HG03064 (cell line): ENCODE measurements around the gene NPAS3.

ENCODE experiments used
- ATAC-seq: cut with Tn5 transposase; IDR thresholded peaks from one replicate; pipeline ENCODE4 v1.9.1; 2021; ENCODE audit warnings: low read depth; ENCODE audit not compliant: unreplicated experiment

NPAS3 gene

GRCh38 chr14:33834466-33835260, 896.0 kb downstream of the NPAS3 start:
- no peak for ATAC-seq

- ATAC-seq = no peak
These were observed 896.6 kb downstream of the NPAS3 start for GRCh38 chr14:33835261-33835655.

DNA sequence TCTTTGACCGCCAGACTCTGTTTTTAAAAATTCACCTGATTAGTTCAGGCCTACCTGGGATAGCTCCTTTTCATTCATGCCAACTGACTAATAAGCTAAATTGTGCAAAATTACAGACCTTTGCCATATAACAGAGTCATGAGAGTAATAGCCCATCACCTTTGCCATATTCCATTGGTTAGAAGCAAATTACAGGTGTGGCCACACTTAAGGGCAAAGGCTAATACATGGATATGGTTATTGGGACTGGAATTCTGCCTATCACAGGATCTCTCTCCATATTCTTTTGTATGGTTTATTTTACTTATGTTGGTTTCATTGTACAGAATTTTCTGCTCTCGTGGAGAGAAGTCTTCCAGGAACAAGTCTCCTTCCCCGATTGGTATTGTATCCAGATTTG, 897.0 kb downstream of the NPAS3 start:
- ATAC-seq = no peak

GRCh38 chr14:33836203-33836899, 897.7 kb downstream of the NPAS3 start:
- no peak for ATAC-seq

DNA sequence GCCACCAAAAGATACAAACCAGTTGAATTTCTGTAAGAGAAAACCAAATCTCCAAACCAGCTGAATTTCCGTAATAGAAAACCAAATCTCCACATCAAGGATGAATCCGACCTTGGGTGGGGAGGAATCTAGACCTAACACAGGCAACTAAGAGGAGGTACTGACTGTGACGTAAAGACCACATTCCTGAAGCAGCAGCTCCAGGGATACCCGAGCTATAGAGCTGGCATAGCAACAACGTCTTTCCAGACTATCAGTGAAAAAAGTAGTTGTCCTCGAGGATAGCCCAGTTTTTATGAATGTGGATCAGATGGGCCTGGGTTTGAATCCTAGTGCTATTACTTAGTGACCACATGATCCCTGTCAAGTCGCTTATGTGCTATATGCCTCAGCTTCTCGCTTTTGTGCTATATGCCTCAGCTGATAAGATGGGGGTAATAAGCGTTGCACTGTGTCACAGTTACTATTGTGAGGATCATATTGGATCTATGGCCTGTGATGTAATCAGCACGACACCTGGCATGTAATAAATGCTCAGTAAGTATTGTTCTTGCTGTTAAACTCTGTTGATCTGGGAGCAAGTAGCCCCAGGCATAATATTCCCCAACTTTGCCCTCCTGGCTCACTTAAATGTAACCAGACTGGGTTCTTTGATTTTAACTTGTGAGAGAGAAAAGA, 898.4 kb downstream of the NPAS3 start:
- no peak for ATAC-seq

DNA sequence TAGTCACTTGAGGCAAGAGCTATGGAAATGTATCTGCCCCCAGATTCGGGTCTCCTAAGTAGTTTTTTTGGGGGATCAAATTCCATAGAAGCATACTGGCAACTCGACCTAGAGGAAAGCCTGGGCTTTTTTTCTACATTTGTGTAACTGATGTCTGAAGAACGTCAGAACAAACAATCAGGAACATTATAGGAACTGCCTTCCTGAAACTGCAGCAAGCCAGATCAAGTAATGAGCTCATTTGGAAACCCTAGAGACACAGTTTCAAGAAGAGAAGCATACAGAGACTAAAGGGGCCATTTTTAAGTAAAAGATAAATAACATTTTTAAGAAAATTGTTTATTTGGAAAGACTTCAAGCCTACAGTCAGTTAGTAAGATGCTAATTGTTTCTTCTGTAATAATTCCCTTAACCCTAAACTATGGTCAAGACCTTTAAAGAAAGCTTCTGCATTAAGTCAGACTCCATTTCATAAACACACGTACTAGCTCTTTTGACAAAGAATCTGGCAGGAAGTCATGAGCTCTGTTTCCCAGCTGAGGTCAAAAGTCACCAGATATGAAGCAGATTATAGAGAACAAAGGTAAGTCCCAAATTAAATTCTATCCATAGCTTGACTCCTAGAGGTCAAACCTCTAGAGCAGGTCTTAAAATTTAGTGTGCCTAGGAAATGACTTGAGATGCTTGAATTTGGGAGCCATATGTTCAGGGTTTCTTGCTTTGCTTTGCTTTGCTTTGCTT, 899.4 kb downstream of the NPAS3 start:
- no peak for ATAC-seq

DNA sequence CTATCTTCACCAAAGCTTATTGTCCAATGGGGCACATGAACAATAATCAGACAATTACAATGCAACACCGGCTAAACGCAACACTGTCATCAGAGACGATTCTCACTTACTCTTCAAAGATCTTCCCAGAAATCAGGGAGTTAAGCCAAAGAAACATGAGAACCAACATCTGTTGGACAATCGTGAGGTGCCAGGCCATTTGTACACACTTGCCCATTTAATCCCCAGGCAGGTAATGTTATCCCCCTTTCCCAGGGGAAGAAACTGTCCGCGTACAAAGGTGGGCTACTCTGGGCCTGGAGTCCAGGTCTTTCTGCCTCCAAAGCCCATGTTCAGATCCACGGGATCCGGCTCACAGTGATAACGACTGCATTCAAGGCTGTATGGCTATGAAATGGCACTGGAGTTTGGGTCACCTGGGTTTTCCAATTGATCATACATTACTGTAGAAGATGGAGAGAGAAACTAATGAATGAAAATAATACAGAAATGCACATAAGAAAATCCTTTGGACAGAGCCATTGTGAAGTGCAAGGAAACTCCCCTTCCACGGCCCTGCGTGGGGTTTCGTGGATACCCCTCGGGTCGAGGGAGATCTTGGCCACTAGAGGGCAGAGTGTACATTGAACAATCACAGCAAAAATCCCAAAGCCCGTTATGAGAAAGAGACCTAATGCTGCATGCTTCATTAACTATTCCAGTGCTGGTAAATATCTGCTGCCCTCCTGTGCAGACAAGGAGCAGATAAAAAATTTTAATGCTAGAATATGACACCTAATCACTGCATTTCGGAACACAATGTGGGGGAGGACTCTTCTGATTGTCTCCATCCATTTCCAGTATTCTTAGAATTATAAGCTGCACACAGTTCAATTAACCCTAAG, 900.8 kb downstream of the NPAS3 start:
- ATAC-seq = no peak

DNA sequence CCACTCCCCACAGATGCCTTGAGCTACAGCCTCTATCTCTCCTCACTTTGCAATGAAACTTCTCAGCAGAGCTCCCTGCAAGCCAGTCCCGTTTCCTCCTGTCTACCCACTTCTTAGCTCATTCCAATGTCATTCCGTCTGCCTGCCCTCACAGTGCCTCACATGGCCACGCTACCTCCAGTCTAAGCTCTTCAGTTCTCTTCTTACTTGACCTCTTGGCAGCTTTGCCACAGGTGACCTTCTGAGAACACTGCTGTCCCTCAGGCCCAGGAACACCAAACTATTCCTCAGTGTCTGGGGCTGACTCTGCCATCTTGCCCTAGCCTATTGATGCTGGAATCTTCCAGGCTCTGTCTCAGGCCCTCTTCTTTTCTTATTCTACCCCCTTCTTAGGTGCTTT, 902.1 kb downstream of the NPAS3 start:
- no peak for ATAC-seq

DNA sequence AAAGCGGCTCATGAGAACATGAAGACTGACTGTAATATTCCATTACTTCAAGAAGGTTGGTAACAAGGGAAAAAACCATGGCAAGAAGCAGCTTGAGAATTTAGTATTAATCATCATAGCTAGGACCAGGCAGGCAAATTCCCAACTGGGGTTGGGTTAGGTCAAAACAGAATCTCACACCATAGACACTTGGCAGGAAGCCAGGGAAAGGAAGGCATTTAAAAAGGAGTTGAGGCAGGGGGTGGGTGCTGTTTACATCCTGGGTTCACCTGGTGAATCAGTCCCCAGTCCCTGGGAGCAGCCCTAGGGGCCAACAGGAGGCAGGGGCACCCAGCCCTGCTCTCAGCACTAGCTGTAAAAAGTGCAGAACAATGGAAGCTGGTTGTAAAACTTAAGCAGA, 903.6 kb downstream of the NPAS3 start:
- no peak for ATAC-seq

GRCh38 chr14:33844118-33844517, 905.4 kb downstream of the NPAS3 start:
- no peak for ATAC-seq

DNA sequence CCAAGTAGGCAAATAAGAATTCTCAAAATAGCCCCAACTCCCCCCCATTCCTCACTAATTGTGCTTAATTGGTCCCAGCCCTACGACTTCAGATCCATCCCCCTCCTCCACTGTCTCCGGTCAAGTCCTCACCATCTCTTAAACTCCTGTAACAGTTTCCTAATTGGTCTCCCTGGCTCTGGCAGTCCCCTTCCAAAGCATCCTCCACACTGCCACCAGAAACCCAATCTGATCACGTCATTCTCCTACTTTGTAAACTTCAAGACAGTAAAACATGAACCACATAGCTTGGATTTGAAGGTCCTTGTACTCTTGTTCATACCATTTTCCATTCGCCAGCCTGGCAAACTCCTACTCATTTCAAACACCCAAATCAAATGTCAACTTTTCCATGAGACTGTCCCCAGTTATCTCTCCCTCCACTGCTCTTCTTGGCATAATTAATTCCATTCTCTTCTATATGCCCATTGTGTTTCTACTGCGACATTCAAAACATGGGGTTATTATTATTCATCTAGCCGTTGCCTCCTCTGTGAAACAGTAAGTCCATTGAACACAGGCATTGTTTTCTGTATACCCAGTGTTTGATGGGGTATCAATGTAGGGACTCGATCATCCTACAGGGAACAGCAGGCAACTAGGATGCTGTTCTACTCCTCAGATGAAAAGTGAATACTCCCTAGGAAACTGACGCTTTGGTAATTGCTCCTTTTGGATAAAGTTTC, 907.6 kb downstream of the NPAS3 start:
- no peak for ATAC-seq

DNA sequence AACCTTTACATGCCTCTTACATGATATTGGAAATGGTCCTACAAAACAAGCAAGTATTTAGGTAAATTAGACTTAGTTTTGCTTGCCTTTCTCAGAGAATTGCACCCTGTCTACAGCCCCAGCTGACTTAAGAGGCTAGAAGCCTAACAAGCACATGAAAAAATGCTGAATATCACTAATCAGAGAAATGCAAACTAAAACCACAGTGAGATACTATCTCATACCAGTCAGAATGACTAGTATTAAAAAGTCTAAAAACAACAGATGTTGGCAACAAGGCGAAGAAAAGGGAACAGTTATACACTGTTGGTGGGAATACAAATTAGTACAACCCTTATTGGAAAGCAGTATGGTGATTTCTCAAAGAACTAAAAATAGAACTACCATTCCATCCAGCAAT, 908.4 kb downstream of the NPAS3 start:
- ATAC-seq = no peak

GRCh38 chr14:33848009-33848408, 909.3 kb downstream of the NPAS3 start:
- no peak for ATAC-seq

DNA sequence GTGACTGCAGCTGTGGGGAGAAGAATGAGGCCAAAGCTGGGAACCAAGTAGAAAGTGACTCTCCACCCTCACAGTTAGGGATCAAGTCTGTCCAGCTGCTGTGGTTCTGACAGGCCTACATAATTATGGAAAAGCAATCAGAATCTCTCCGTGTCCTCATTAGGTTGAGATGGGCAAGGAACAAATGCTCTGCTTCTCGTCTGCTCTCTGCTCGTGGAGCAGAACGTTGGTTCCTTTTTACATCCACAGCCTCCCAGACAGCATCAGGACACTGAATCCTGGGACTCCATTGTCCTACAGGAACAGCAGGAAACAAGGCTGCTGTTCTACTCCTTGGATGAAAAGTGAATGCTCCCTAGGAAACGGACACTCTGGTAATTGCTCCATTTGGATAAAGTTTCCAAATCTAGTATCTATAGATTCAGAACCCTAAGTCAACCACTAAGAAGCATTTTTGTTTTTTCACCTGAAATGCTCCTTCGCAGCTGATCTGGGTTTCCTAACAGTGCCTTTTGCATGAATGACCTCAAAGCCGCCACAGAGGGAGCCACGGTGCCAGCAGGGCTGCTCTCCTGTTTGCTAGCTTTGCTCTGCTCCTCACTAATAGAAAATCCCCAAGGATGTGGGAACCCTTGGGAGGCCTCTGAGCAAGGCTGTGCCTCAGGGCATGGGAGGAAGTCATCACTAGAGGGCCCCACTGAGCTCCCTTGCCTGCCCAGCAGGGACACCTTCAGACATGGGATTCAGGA, 910.2 kb downstream of the NPAS3 start:
- ATAC-seq = no peak

DNA sequence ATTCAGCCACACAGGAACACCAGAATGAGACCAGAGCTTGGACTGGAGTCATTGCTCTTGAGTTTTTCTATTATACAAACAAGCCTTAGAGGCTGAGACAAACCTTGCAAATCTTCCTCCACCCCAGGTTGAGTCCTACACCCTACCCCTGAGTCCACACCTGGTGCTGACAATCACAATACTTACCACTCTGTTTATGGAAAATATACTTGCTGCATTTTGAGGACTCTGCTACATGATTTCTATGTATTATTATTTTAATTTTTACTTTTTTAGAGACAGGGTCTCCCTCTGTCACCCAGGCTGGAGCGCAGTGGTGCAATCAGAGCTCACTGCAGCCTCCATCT, 910.7 kb downstream of the NPAS3 start:
- no peak for ATAC-seq

GRCh38 chr14:33850826-33851225, 912.1 kb downstream of the NPAS3 start:
- no peak for ATAC-seq

GRCh38 chr14:33851366-33851765, 912.7 kb downstream of the NPAS3 start:
- ATAC-seq = no peak

DNA sequence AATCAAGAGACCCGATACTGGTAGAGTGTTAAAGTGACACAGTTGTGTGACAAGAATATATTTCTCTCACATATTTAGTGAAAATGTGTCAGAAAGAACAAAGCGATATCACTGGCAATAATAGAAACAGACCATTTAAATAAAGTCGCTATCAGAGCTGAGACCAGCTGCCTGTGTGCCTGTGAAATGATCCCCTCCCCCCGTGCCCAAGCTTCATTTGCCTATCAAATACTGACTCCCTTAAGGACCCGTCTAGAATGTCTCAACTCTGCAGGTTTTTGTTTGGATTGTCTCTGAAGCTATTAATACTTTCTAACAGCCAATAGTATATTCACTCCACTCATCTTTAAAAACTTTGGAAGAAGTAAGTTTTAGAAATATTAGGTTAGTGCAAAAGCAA, 913.3 kb downstream of the NPAS3 start:
- no peak for ATAC-seq
